Stomach smooth muscle (tissue), 2 donors: Measurements from ENCODE around the gene RNASE4.

Experiments used
- H3K27ac ChIP-seq: one replicate; pipeline ENCODE4 v1.7.0; 2013; ENCODE audit warnings: mild to moderate bottlenecking, low read length, inconsistent platforms
- H3K27me3 ChIP-seq, 2 donors: one replicate each; pipeline ENCODE4 v1.7.0; 2013; ENCODE audit warnings: low read length in 2 of 2; ENCODE audit not compliant: insufficient read depth in 2 of 2, control insufficient read depth in 1 of 2
- H3K36me3 ChIP-seq, 2 donors: one replicate each; pipeline ENCODE4 v1.7.0; 2013; ENCODE audit warnings: low read length in 2 of 2; ENCODE audit not compliant: control insufficient read depth in 2 of 2, insufficient read depth in 2 of 2
- H3K4me1 ChIP-seq: one replicate; pipeline ENCODE4 v1.7.0; 2013; ENCODE audit warnings: low read length; ENCODE audit not compliant: control insufficient read depth, insufficient read depth
- H3K4me3 ChIP-seq, 2 donors: one replicate each; pipeline ENCODE4 v1.7.0; 2013; ENCODE audit warnings: low read length in 2 of 2
- H3K9ac ChIP-seq, 2 donors: one replicate each; pipeline ENCODE4 v1.7.0; 2013; ENCODE audit warnings: low read length in 2 of 2, mild to moderate bottlenecking in 1 of 2
- H3K9me3 ChIP-seq, 2 donors: one replicate each; pipeline ENCODE4 v1.7.0; 2013; ENCODE audit warnings: low read length in 2 of 2; ENCODE audit not compliant: control insufficient read depth in 2 of 2
- donor health status: healthy.
- donor health status: Pancreatic carcinoma.

The RNASE4 gene

GRCh38 chr14:20686386-20687143, 2.2 kb downstream of the RNASE4 start:
- Histone ChIP-seq H3K4me3 (peak overlapping the region in 1 of 2 donors; percentile 49), H3K9ac (no peak overlapping the region), H3K27ac (no peak overlapping the region)

GRCh38 chr14:20687362-20688166, 3.2 kb downstream of the RNASE4 start:
- no peak overlapping the region for H3K27ac ChIP-seq
- H3K4me1 ChIP-seq, result peaks cover 20% of the 10 kb centered on the region
- peak overlapping the region in 1 of 2 donors; percentile 29 for H3K4me3 ChIP-seq
- no peaks in the 10 kb centered on the region for H3K9me3 ChIP-seq
- H3K27me3 ChIP-seq, result no peaks in the 10 kb centered on the region
- no peaks in the 10 kb centered on the region for H3K36me3 ChIP-seq
- H3K9ac ChIP-seq, result no peak overlapping the region

More at GRCh38 chr14:20686386-20687143, 2.2 kb downstream of the RNASE4 start:
- Histone ChIP-seq H3K27me3 (no peaks in the 10 kb centered on the region), H3K9me3 (no peaks in the 10 kb centered on the region), H3K36me3 (no peaks in the 10 kb centered on the region), H3K4me1 (peaks cover 25% of the 10 kb centered on the region)

GRCh38 chr14:20688167-20688839, 3.9 kb downstream of the RNASE4 start, which contains the start of gene ANG:
ANG (plus strand) TSS chr14:20688764; CDS start chr14:20693565, 4,801 bp downstream.
- H3K4me1 ChIP-seq, result peaks cover 18% of the 10 kb centered on the region
- H3K9ac ChIP-seq, result no peak within 1 kb of the TSS
- H3K27ac ChIP-seq, result no peak within 1 kb of the TSS
- no peak within 1 kb of the TSS for H3K4me3 ChIP-seq
- no peaks in the 10 kb centered on the region for H3K27me3 ChIP-seq
- no peaks in the 10 kb centered on the region for H3K36me3 ChIP-seq
- H3K9me3 ChIP-seq, result no peaks in the 10 kb centered on the region

DNA sequence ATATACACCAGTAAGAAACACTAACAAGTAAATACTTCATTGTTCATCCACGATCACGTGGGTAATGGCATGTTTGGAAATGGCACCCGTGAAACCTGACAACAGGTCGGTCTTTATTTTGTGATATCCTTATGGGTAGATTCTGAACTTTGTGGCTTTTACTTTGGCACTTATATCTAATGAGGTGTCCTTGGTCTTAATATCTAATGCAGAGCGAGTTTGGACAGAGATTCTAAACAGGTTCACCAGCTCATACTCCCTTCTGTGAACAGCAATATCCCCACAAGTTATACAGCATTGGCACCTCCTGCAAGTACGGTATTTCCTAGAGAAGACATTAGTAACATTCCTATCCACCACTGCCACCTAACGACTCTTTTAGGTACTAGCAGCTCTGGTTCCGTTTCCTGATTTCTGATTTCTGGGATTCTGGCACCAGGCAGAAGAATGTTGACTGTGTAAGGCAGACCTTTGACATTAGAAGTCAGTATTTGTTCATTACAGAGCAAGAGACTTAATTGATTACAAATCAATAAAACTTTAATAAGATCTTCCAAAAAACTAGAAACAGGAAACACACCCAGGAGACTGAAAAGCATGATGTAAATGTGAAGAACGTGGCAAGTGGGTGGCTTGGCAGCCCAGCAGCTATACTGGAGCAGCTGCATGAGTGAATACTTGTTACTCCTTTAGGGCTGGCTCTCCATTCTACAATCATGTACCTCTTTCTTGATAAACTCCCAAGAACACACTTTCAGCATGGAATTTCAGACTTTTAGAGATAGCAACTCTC, 6.7 kb downstream of the RNASE4 start:
- peaks cover 4% of the 10 kb centered on the region for H3K4me1 ChIP-seq
- H3K9ac ChIP-seq, result no peak overlapping the region
- peaks cover 0 to 6% of the 10 kb centered on the region in 2 donors for H3K36me3 ChIP-seq
- H3K27ac ChIP-seq, result no peak overlapping the region
- no peaks in the 10 kb centered on the region for H3K9me3 ChIP-seq
- H3K4me3 ChIP-seq, result no peak overlapping the region
- H3K27me3 ChIP-seq, result no peaks in the 10 kb centered on the region

DNA sequence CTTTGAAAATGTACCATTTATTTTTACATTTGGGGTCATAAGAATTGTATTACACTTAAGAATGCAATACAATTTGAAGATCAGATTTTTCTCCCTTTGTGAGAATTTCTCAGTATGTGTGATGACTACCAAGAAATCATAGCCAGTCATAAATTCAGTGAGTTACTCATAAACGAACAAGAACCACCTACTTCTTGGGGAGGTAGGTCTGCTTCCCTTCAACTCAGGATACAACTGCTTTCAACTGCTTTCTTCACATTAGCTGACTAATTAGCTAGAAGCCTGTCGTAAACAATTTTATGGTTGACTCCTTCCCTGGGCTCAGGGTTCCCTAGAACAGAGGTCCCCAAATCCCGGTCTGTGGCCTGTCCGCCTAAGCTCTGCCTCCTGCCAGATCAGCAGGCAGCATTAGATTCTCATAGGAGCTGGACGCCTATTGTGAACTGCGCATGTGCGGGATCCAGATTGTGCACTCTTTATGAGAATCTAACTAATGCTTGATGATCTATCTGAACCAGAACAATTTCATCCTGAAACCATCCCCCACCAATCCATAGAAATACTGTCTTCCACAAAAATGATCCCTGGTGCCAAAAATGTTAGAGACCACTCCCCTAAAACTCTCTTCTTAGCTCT, 7.9 kb downstream of the RNASE4 start:
- Histone ChIP-seq H3K4me3 (no peak overlapping the region), H3K4me1 (peaks cover 2% of the 10 kb centered on the region), H3K36me3 (peaks cover 0 to 6% of the 10 kb centered on the region in 2 donors), H3K9me3 (no peaks in the 10 kb centered on the region), H3K27ac (no peak overlapping the region), H3K27me3 (no peaks in the 10 kb centered on the region), H3K9ac (no peak overlapping the region)

DNA sequence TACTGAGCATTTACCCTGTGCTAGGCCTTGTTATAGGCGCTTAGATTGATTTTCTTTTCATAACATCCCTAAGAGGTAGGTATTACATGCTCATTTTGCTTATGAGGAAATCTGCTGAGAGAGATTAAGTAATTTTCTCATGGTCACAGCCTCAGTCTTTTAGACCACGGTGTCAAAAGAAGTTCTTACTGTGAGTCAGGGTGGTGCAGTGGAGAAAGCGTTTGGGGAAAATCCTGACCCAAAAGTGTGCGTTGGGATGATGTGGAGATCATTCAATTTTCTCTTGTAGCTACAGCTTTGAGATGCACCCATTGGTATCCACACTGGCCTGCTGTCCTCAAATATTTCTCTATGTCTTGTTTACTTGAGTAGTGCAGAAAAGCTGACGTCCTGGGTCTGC, 12.4 kb downstream of the RNASE4 start:
- Histone ChIP-seq H3K4me3 (no peak overlapping the region), H3K9ac (no peak overlapping the region), H3K9me3 (no peaks in the 10 kb centered on the region), H3K4me1 (no peaks in the 10 kb centered on the region), H3K27me3 (no peaks in the 10 kb centered on the region), H3K36me3 (peaks cover 7 to 13% of the 10 kb centered on the region in 2 donors), H3K27ac (no peak overlapping the region)

GRCh38 chr14:20697273-20698017, 13.1 kb downstream of the RNASE4 start:
- H3K4me1 ChIP-seq, result no peaks in the 10 kb centered on the region
- H3K9ac ChIP-seq, result no peak overlapping the region
- no peaks in the 10 kb centered on the region for H3K27me3 ChIP-seq
- H3K4me3 ChIP-seq, result no peak overlapping the region
- H3K27ac ChIP-seq, result no peak overlapping the region
- H3K36me3 ChIP-seq, result peaks cover 7 to 13% of the 10 kb centered on the region in 2 donors
- no peaks in the 10 kb centered on the region for H3K9me3 ChIP-seq

GRCh38 chr14:20698018-20698329, 13.6 kb downstream of the RNASE4 start:
- Histone ChIP-seq H3K27me3 (no peaks in the 10 kb centered on the region), H3K9ac (no peak overlapping the region), H3K4me3 (no peak overlapping the region), H3K36me3 (peaks cover 7 to 13% of the 10 kb centered on the region in 2 donors), H3K4me1 (no peaks in the 10 kb centered on the region), H3K9me3 (no peaks in the 10 kb centered on the region), H3K27ac (no peak overlapping the region)

DNA sequence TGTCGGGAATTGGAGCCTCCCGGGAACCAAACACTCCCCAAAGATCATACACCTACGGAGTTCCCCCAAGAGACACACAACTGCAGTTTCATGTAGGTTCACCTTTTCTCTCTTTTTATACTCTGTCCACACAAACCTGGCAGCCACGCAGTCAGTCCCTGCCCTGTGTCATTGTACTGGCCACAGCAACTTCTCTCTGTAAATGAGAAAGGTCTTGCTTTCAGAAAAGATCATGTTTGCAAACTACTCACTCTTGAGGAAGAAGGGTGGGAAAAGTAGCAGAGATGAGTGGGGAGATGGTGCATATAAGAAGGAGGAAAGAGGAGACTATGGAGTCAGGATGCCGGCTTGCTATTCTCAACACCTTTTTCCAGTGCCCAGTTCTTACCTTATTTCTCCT, 14.6 kb downstream of the RNASE4 start:
- Histone ChIP-seq H3K27me3 (no peaks in the 10 kb centered on the region), H3K4me1 (no peaks in the 10 kb centered on the region), H3K9ac (no peak overlapping the region), H3K9me3 (no peaks in the 10 kb centered on the region), H3K4me3 (no peak overlapping the region), H3K27ac (no peak overlapping the region), H3K36me3 (peaks cover 7% of the 10 kb centered on the region in 2 donors)
